Prostate gland (tissue), 2 donors: Measurements from ENCODE around the gene A3GALT2.

Experiments used
- POLR2A ChIP-seq: fragments of 450-650 bp; IDR thresholded peaks from one replicate; pipeline ENCODE4 v1.6.1; 2016; ENCODE audit warnings: antibody characterized with exemption, mild to moderate bottlenecking
- TF ChIP-seq, protein P1 (sequence below), 4 experiments: fragments of 200-600 bp in 2 of 4; fragments of 450-650 bp in 2 of 4; sonication (generic) in 2 of 4; IDR thresholded peaks; 1 replicate in 3 of 4; 2 replicates in 1 of 4; pipeline ENCODE4 v1.5.1; 2016 to 2019; ENCODE audit warnings: antibody characterized with exemption in 4 of 4, mild to moderate bottlenecking in 2 of 4, moderate library complexity in 2 of 4

DNA sequence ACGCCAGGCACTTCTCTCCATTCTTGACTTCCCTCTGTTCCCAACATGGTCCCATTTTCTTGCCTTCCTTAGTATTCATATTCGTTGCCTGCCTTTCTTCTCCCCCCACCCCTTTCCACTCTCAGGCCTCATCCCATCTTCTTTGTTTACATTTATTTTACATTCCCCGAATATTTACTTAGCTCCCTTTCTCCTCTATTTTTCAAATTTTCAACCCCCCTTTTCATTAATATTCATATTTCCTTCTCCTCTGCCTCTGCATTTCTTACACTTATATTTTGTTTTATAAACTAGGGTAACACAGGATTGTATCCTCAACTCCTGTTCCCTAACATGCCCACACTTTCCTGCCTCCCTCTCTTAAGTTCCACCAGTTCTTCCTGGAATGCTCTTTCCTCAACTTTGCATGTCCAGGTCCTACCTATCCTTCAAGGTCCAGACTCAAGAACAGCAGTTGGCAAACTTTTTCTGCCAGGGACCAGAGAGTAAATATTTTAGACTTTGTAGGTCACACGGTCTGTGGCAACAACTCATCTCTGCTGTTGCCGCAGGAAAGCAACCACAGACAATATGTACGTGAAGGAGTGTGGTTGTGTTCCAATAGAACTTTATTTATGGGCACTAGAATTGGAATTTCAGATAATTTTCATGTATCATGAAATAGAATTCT lies 29.8 kb upstream of the A3GALT2 start:
- TF ChIP-seq, protein P1, sequence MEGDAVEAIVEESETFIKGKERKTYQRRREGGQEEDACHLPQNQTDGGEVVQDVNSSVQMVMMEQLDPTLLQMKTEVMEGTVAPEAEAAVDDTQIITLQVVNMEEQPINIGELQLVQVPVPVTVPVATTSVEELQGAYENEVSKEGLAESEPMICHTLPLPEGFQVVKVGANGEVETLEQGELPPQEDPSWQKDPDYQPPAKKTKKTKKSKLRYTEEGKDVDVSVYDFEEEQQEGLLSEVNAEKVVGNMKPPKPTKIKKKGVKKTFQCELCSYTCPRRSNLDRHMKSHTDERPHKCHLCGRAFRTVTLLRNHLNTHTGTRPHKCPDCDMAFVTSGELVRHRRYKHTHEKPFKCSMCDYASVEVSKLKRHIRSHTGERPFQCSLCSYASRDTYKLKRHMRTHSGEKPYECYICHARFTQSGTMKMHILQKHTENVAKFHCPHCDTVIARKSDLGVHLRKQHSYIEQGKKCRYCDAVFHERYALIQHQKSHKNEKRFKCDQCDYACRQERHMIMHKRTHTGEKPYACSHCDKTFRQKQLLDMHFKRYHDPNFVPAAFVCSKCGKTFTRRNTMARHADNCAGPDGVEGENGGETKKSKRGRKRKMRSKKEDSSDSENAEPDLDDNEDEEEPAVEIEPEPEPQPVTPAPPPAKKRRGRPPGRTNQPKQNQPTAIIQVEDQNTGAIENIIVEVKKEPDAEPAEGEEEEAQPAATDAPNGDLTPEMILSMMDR (IDR thresholded peaks at IDR 0.05) = no peak
- no peak for TF ChIP-seq POLR2A
